GM13976 (cell line): Measurements from ENCODE around the gene C19orf53.

Experiments used
- DNase-seq: peaks from one replicate; pipeline ENCODE4 v3.0.0; 2012; ENCODE audit warnings: low spot score
- CTCF ChIP-seq: IDR thresholded peaks from 2 replicates; pipeline ENCODE4 v1.5.1; 2012; ENCODE audit warnings: borderline replicate concordance, mild to moderate bottlenecking; ENCODE audit not compliant: insufficient read depth; ENCODE audit errors: extremely low read depth, missing control alignments, control extremely low read depth
- in situ Hi-C: fragments of 300-500 bp; cut with MboI; formaldehyde crosslinking; loops from one replicate; pipeline ENCODE4 v1.12.0; 2022; ENCODE audit warnings: low sequenced_read_pairs, mixed read lengths, inconsistent platforms; ENCODE audit not compliant: unreplicated experiment

C19orf53 gene

DNA sequence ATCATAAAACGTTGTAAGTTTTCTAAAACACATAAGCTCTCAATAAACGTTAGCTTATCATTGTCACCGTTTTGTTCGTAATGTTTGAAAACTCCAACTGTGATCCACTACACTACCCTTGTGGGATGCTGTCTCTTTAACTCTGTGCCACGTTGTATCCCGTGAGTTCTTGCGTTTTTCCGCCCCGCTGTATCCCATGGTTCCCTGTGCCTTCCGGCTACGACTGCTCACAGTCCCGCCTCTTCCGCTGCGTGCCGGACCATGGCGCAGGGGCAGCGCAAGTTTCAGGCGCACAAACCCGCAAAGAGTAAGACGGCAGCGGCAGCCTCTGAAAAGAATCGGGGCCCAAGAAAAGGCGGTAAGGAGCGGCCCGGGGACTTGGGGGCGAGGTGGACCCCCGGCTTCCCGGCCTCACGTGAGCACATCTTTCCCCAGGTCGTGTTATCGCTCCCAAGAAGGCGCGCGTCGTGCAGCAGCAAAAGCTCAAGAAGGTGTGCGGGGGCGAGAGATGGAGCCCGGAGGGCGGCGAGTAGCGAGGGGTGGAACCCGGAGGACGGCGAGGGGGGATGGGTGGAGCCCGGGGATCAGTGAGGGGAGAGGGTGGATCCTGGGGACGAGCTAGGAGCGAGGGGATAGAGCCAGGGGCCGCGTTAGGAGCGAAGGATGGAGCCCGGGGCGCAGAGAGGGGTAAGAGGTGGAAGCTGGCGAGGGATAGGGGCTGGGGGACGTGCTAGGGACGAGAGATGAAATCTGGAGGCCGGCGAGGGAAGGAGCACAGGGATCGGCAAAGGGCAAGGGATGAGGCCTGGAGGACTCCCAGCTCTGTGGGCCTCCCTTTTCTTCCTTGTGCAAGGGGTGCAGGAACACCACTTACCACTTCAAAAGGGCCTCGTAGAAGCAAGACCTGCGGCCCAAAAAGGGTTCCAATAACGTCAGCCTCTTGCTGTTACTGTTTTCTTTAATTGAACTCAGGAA, at the start of gene C19orf53:
C19orf53 (plus strand) TSS at position 240 of the 975 bp plus-strand sequence; CDS start at position 262, 22 bp downstream.
- DNase-seq: peak; percentile 95
- in situ Hi-C loops: no loop called here

GRCh38 chr19:13726323-13726722, 47.9 kb upstream of the C19orf53 start:
- no peak for DNase-seq
- in situ Hi-C loops: loop anchor here (10.0 kb wide), 1 partner anchor 122 kb away; no protein-coding TSS in a partner anchor
- TF ChIP-seq CTCF: no peak

More for the DNA sequence above, at the start of gene C19orf53:
- no peak for TF ChIP-seq CTCF

DNA sequence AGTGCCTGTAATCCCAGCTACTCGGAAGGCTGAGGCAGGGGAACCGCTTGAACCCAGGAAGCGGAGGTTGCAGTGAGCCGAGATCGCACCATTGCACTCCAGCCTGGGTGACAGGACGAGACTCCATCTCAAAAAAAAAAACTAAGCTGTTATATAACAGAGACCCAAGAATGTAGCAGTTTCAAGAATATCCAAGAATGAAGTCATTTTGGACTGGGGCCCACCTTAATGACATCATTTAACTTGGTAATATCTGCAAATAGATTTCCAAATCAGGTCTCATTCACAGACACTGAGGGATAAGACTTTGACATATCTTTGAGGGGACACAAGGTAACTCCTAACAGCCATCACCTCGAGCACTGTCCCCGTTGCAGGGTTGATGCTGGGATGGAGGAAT, 46.5 kb upstream of the C19orf53 start:
- no peak for DNase-seq
- in situ Hi-C loops: loop anchor here (10.0 kb wide), 1 partner anchor 123 kb away; no protein-coding TSS in a partner anchor
- no peak for TF ChIP-seq CTCF

DNA sequence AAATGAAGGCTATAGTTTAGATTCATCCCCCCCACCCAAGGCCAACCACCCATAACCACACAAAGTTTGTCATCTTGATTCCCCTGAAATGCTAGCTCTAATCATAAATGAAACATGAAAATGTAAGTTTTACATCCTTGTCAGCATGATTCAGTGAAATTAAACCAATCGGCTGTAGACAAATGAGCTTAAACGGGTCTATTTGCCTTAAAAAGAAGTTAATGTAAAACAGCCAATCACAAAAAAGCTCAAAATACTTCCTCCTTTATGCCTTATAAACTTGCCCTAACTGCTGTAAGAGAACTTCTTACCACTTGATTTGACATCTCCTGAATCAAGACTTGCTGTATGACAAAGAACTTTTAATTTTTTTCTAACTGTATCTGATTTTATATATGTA, 44.4 kb upstream of the C19orf53 start:
- no peak for TF ChIP-seq CTCF
- no peak for DNase-seq
- in situ Hi-C loops: loop anchor here (10.0 kb wide), 1 partner anchor 125 kb away; no protein-coding TSS in a partner anchor

DNA sequence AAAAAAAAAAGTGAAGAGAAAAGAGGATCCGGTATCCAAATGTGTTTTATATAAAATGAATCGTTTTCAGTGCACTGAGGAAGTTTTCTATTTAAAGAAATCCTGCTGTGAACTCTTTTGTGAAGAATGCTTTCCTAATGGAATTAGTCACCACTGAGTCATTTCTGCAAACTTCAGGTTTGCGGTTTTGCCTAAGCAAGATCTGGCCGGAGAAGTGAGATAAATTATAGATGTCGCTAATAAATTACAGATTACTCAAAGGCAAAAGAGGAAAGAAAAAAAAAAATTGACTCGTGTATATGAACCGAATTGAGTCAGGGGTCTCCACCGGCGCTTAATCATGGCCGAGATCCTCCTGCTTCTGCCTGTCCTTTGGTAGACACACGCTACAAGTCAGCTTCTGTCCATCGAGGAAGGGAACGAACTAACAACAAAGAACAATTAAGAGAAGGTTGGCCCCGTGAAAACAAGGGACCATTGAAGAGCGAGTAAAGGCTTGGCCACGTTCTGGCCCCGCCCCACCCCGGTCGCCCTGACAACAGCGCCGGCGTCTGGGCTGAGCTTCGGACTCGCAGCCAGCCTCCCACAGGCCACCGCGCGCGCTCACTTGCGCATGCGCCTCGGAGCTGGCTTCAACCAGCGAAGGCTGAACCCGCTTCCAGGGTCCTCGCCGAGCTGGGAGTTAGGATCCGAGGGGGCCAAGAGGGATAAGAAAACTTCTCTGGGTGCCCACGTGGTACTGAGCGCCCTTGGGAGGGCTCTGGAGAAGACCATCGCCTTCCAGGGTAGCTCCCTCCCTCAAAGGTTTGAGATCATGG, 42.9 kb upstream of the C19orf53 start:
- DNase-seq: peak; percentile 99
- in situ Hi-C loops: no loop called here
- no peak for TF ChIP-seq CTCF

GRCh38 chr19:13732337-13732736, 41.9 kb upstream of the C19orf53 start:
- TF ChIP-seq CTCF: no peak
- no peak for DNase-seq
- in situ Hi-C loops: no loop called here
